CD4-positive, alpha-beta T cell (primary cell): ENCODE results near the gene STARD5. TPM values are rescaled to one million over a fixed set of nuclear protein-coding genes. Genes with fewer than 3 reads are reported as not detected.
A peak's percentile ranks its signal among the peaks of the same experiment; 100 is the strongest.
"Not testable (repeated sequence)": the region's sequence is repeated elsewhere in the genome, so short reads cannot be mapped to it uniquely, and the experiment has no call there.

Experiments used
- ATAC-seq: fragments of 200-7000 bp; cut with Tn5 transposase; one replicate; pipeline ENCODE4 v1.10.0; 2022; ENCODE audit warnings: mild to moderate bottlenecking; ENCODE audit not compliant: poor library complexity
- CTCF ChIA-PET: fragments of 350-600 bp; sonication (Branson Sonifier 250); formaldehyde crosslinking; loops from one replicate; lab custom pipeline; 2021; ENCODE audit warnings: antibody characterized with exemption, inconsistent platforms; lab: Charles Lee
- POLR2A ChIA-PET: fragments of 350-600 bp; sonication (Branson Sonifier 250); formaldehyde crosslinking; loops from one replicate; lab custom pipeline; 2021; ENCODE audit warnings: antibody characterized with exemption, inconsistent platforms; lab: Charles Lee
- DNase-seq, 14 experiments: peaks; one replicate each; pipeline ENCODE4 v3.0.0-alpha.2; 2013 to 2020; ENCODE audit warnings: mixed read lengths in 2 of 14
- H3K27ac ChIP-seq, 2 donors: one replicate each; pipeline versions ENCODE4 v1.5.1 to v1.7.0; 2013; ENCODE audit warnings: low read length in 2 of 2, low read depth in 1 of 2, mild to moderate bottlenecking in 1 of 2
- H3K27me3 ChIP-seq, 2 experiments: 1 replicate in 1 of 2; 2 replicates in 1 of 2; pipeline versions ENCODE4 v1.6.1 to v1.7.0; 2013; ENCODE audit warnings: low read length in 2 of 2, control low read depth in 1 of 2, mild to moderate bottlenecking in 1 of 2, moderate library complexity in 1 of 2; ENCODE audit not compliant: insufficient read depth in 2 of 2, control insufficient read depth in 1 of 2
- H3K36me3 ChIP-seq: one replicate; pipeline ENCODE4 v1.6.1; 2013; ENCODE audit warnings: low read length, control low read depth; ENCODE audit not compliant: insufficient read depth
- H3K4me1 ChIP-seq: one replicate; pipeline ENCODE4 v1.6.1; 2013; ENCODE audit warnings: low read length, control low read depth; ENCODE audit not compliant: insufficient read depth
- H3K4me3 ChIP-seq: one replicate; pipeline ENCODE4 v1.5.1; 2013; ENCODE audit warnings: mild to moderate bottlenecking, low read length, moderate library complexity
- H3K9me3 ChIP-seq, 2 experiments: 1 replicate in 1 of 2; 2 replicates in 1 of 2; pipeline versions ENCODE4 v1.6.1 to v1.7.0; 2013; ENCODE audit warnings: low read length in 2 of 2, mild to moderate bottlenecking in 2 of 2, control low read depth in 1 of 2, moderate library complexity in 1 of 2; ENCODE audit not compliant: control insufficient read depth in 1 of 2, insufficient read depth in 1 of 2
- H3K27ac Mint-ChIP-seq: one replicate; pipeline ENCODE4 v1.8.0; 2020; ENCODE audit warnings: mixed read lengths
- H3K27me3 Mint-ChIP-seq: one replicate; pipeline ENCODE4 v1.8.0; 2021; ENCODE audit warnings: mixed read lengths
- H3K36me3 Mint-ChIP-seq: one replicate; pipeline ENCODE4 v1.8.0; 2021; ENCODE audit warnings: low read depth, mixed read lengths
- H3K4me1 Mint-ChIP-seq: one replicate; pipeline ENCODE4 v1.8.0; 2021; ENCODE audit warnings: low read depth, mixed read lengths
- H3K4me3 Mint-ChIP-seq: one replicate; pipeline ENCODE4 v1.8.0; 2020; ENCODE audit warnings: mild to moderate bottlenecking, mixed read lengths
- H3K9me3 Mint-ChIP-seq: one replicate; pipeline ENCODE4 v1.8.0; 2020; ENCODE audit warnings: mixed read lengths
- intact Hi-C, 2 experiments: fragments of 100-400 bp; cut with DNase I in 1 of 2; cut with micrococcal nuclease in 1 of 2; formaldehyde crosslinking; loops; one replicate each; pipeline versions ENCODE4 v1.15.1 to v1.9.0; 2023 to 2025; cut with DNase I, micrococcal nuclease
- total RNA-seq, 174 experiments: library from RNA in 2 of 174; stranded (reverse) in 2 of 174; gene quantifications; one replicate each; pipeline ENCODE4 v1.2.3 and lab custom pipeline; 2021 to 2026
- TF ChIP-seq, protein P1 (sequence below): fragments of 200-600 bp; IDR thresholded peaks from one replicate; pipeline ENCODE4 v1.8.0; 2022; ENCODE audit warnings: antibody characterized with exemption, mild to moderate bottlenecking

The STARD5 gene
- total RNA-seq, 2 experiments from 2014 or later = 9.7 to 9.8 TPM

- Histone ChIP-seq H3K36me3 (no peaks in the 10 kb centered on the region), H3K27ac (no peak overlapping the region), H3K9me3 (no peaks in the 10 kb centered on the region), H3K27me3 (no peaks in the 10 kb centered on the region), H3K4me3 (no peak overlapping the region), H3K4me1 (no peaks in the 10 kb centered on the region)
- no peak overlapping the region for H3K27ac Mint-ChIP-seq
- no peaks in the 10 kb centered on the region for H3K9me3 Mint-ChIP-seq
- intact Hi-C loops = no loop called here
- DNase-seq = no peak
- POLR2A ChIA-PET = no interaction called here
- no peak overlapping the region for H3K4me3 Mint-ChIP-seq
- peaks cover 37% of the 10 kb centered on the region for H3K4me1 Mint-ChIP-seq
- H3K27me3 Mint-ChIP-seq = no peaks in the 10 kb centered on the region
- CTCF ChIA-PET = interaction anchor here (1.7 kb wide), 1 partner anchor 66 kb away, joined by 4 read pairs; no protein-coding TSS in a partner anchor
- no peaks in the 10 kb centered on the region for H3K36me3 Mint-ChIP-seq
- no peak for ATAC-seq
- TF ChIP-seq, protein P1, sequence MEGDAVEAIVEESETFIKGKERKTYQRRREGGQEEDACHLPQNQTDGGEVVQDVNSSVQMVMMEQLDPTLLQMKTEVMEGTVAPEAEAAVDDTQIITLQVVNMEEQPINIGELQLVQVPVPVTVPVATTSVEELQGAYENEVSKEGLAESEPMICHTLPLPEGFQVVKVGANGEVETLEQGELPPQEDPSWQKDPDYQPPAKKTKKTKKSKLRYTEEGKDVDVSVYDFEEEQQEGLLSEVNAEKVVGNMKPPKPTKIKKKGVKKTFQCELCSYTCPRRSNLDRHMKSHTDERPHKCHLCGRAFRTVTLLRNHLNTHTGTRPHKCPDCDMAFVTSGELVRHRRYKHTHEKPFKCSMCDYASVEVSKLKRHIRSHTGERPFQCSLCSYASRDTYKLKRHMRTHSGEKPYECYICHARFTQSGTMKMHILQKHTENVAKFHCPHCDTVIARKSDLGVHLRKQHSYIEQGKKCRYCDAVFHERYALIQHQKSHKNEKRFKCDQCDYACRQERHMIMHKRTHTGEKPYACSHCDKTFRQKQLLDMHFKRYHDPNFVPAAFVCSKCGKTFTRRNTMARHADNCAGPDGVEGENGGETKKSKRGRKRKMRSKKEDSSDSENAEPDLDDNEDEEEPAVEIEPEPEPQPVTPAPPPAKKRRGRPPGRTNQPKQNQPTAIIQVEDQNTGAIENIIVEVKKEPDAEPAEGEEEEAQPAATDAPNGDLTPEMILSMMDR = no peak
These were observed 7.7 kb upstream of the STARD5 start for GRCh38 chr15:81331600-81331999.

DNA sequence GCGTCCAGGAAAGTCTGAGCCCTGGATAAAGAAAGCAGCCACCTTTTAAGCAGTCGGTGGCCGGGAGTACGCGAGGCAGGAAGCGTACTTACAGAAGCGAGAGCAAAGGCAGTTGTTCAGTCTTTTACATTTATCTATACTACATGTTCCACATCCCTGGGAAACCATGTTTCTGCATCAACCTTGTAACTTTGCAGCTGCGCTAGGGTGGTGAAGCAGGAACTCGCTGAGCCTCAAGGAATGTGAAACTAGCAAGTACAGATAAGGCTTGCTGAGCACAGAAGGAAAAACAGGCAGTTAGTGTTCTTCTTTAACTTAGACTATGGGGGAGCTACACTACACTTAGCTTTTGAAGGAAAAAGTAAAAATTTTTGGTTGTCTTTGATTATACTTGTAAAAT lies 7.2 kb upstream of the STARD5 start:
- H3K27me3 Mint-ChIP-seq, H3K4me3 ChIP-seq, CTCF ChIA-PET, H3K27me3 ChIP-seq, POLR2A ChIA-PET, H3K36me3 ChIP-seq, DNase-seq, H3K9me3 ChIP-seq, H3K27ac ChIP-seq, H3K9me3 Mint-ChIP-seq, H3K4me1 ChIP-seq, ATAC-seq, intact Hi-C loops, H3K36me3 Mint-ChIP-seq: not testable (repeated sequence)
- Mint-ChIP-seq H3K27ac (peak overlapping the region; percentile 6), H3K4me1 (peaks cover 34% of the 10 kb centered on the region), H3K4me3 (peak overlapping the region; percentile 12)

DNA sequence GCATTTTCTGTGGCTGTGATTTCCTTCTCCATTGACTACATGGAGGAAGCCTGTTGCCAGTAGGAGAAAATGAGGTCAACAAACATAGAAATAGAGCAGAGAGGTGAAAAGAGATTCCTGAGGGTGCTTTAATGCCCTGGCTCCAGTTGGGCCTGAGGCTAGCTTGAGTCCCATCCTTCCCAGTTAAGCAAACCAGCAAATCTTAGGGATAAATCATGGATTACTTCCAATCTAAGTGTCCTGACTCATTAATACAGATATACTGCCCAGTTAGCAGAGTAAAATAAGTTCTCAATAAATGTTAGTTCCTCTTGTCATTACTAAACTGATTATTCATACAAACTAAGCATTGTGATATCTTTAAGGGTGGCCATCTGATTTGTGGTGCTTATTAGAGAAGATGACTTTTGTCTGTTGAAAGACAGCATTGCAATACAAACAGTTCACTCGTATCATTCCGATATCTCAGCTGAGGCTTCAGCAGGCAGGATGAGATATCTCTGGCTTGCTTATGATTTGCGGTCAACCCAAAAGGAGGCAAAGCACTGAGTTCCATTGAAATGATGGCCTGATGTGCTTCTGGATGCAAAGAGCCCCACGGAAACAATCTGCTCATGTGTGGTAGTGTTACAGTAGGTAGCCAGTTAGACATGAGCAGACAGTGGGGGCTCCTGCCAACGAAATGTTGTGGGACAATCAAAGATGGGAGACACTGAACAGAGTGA lies 6.6 kb upstream of the STARD5 start:
- peak overlapping the region; percentile 12 for H3K4me3 Mint-ChIP-seq
- DNase-seq (no peak), ATAC-seq (no peak)
- H3K4me3 ChIP-seq = no peak overlapping the region
- H3K27ac Mint-ChIP-seq = peak overlapping the region; percentile 6
- TF ChIP-seq, protein P1 = no peak
- intact Hi-C loops = no loop called here
- no peaks in the 10 kb centered on the region for H3K36me3 Mint-ChIP-seq
- no peaks in the 10 kb centered on the region for H3K27me3 Mint-ChIP-seq
- no peaks in the 10 kb centered on the region for H3K27me3 ChIP-seq
- no peaks in the 10 kb centered on the region for H3K9me3 ChIP-seq
- H3K27ac ChIP-seq = no peak overlapping the region
- no peaks in the 10 kb centered on the region for H3K9me3 Mint-ChIP-seq
- H3K4me1 Mint-ChIP-seq = peaks cover 34% of the 10 kb centered on the region
- no peaks in the 10 kb centered on the region for H3K4me1 ChIP-seq
- CTCF ChIA-PET = no interaction called here
- H3K36me3 ChIP-seq = no peaks in the 10 kb centered on the region
- POLR2A ChIA-PET = no interaction called here

DNA sequence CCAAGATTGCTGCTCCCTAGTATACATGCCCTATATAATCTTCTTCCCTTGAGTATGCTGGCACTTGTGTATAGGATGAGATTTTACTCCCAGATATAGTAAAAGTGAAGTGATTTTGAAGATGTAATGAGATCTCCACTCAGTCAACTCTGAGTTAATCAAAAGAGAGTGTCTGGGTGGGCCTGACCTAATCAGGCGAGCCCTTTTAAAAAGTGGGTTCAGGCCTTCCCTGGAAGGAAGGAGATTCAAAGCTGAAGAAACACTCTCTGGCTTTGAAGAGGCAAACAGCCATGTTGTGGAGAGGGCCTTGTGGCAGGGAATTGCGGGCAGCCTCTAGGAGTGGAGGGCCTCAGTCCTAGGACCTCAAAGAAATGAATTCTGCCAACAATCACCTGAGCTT lies 5.5 kb upstream of the STARD5 start:
- H3K36me3 Mint-ChIP-seq = no peaks in the 10 kb centered on the region
- peaks cover 40% of the 10 kb centered on the region for H3K4me1 Mint-ChIP-seq
- no peak overlapping the region for H3K27ac Mint-ChIP-seq
- CTCF ChIA-PET = no interaction called here
- H3K4me3 Mint-ChIP-seq = no peak overlapping the region
- H3K27ac ChIP-seq = no peak overlapping the region
- no peak overlapping the region for H3K4me3 ChIP-seq
- TF ChIP-seq, protein P1 = no peak
- no peaks in the 10 kb centered on the region for H3K9me3 ChIP-seq
- POLR2A ChIA-PET = interaction anchor here (3.0 kb wide), 1 partner anchor 11 kb away, joined by 9 read pairs; no protein-coding TSS in a partner anchor
- H3K36me3 ChIP-seq = no peaks in the 10 kb centered on the region
- H3K4me1 ChIP-seq = peaks cover 10% of the 10 kb centered on the region
- H3K27me3 Mint-ChIP-seq = no peaks in the 10 kb centered on the region
- H3K9me3 Mint-ChIP-seq = no peaks in the 10 kb centered on the region
- DNase-seq (no peak), ATAC-seq (no peak)
- intact Hi-C loops = no loop called here
- H3K27me3 ChIP-seq = no peaks in the 10 kb centered on the region
